B cell (primary cell): Measurements from ENCODE around the gene PRDM15. TPM values are rescaled to one million over a fixed set of nuclear protein-coding genes. Genes with fewer than 3 reads are reported as not detected.

ENCODE experiments used
- ATAC-seq: fragments of 200-7000 bp; cut with Tn5 transposase; one replicate; pipeline ENCODE4 v1.10.0; 2021; ENCODE audit warnings: low read depth, mild to moderate bottlenecking, moderate number of reproducible peaks, moderate library complexity
- CTCF ChIA-PET: fragments of 350-600 bp; sonication (Branson Sonifier 250); formaldehyde crosslinking; loops from one replicate; lab custom pipeline; 2021; ENCODE audit warnings: antibody characterized with exemption, inconsistent platforms; lab: Charles Lee
- POLR2A ChIA-PET: fragments of 350-600 bp; sonication (Branson Sonifier 250); formaldehyde crosslinking; loops from one replicate; lab custom pipeline; 2021; ENCODE audit warnings: antibody characterized with exemption; lab: Charles Lee
- DNase-seq: peaks from one replicate; pipeline ENCODE4 v3.0.0; 2013
- H2AFZ ChIP-seq: 2 replicates; pipeline ENCODE4 v1.6.1; 2012; ENCODE audit warnings: mild to moderate bottlenecking, low read depth, low read length; ENCODE audit not compliant: insufficient read depth, poor library complexity, severe bottlenecking
- H3K27ac ChIP-seq, 2 donors: 1 replicate in 1 of 2; 2 replicates in 1 of 2; pipeline ENCODE4 v1.5.1; 2012 to 2013; ENCODE audit warnings: low read length in 2 of 2, mild to moderate bottlenecking in 2 of 2, moderate library complexity in 1 of 2
- H3K27me3 ChIP-seq, 4 experiments: fragments of 200-600 bp in 1 of 4; sonication (generic) in 1 of 4; replicated peaks in 1 of 4; 1 replicate in 2 of 4; 2 replicates in 2 of 4; pipeline versions ENCODE4 v1.6.1 to v1.7.0; 2013 to 2016; ENCODE audit warnings: low read length in 3 of 4, mild to moderate bottlenecking in 2 of 4, mixed read lengths in 1 of 4, moderate library complexity in 1 of 4; ENCODE audit not compliant: insufficient read depth in 4 of 4, control insufficient read depth in 3 of 4; ENCODE audit errors: control extremely low read depth in 1 of 4
- H3K36me3 ChIP-seq, 2 experiments: replicated peaks in 1 of 2; 1 replicate in 1 of 2; 2 replicates in 1 of 2; pipeline versions ENCODE4 v1.6.1 to v1.7.1; 2013; ENCODE audit warnings: low read length in 1 of 2; ENCODE audit not compliant: insufficient read depth in 2 of 2, control insufficient read depth in 1 of 2; ENCODE audit errors: control extremely low read depth in 1 of 2, extremely low read depth in 1 of 2
- H3K4me1 ChIP-seq, 2 donors: fragments of 200-600 bp in 1 of 2; sonication (generic) in 1 of 2; 1 replicate in 1 of 2; 2 replicates in 1 of 2; pipeline versions ENCODE4 v1.5.1 to v1.6.1; 2013 to 2017; ENCODE audit warnings: low read length in 2 of 2; ENCODE audit not compliant: control insufficient read depth in 2 of 2, insufficient read depth in 2 of 2
- H3K4me2 ChIP-seq: replicated peaks from 2 replicates; pipeline ENCODE3; 2012; ENCODE audit warnings: mild to moderate bottlenecking, low read depth, low read length; ENCODE audit not compliant: poor library complexity, severe bottlenecking
- H3K4me3 ChIP-seq, 5 experiments: fragments of 200-600 bp in 1 of 5; sonication (generic) in 1 of 5; 1 replicate in 3 of 5; 2 replicates in 2 of 5; pipeline versions ENCODE4 v1.5.1 to v1.7.0; 2011 to 2016; ENCODE audit warnings: low read length in 4 of 5, mild to moderate bottlenecking in 4 of 5, low read depth in 2 of 5, control low read depth in 1 of 5, moderate library complexity in 1 of 5; ENCODE audit not compliant: insufficient read depth in 1 of 5; ENCODE audit errors: control extremely low read depth in 1 of 5, extremely low read depth in 1 of 5
- H3K79me2 ChIP-seq: fragments of 200-600 bp; sonication (generic); one replicate; pipeline ENCODE4 v1.6.0; 2016; ENCODE audit warnings: low read length; ENCODE audit not compliant: control insufficient read depth, insufficient read depth
- H3K9ac ChIP-seq: fragments of 200-600 bp; sonication (generic); 2 replicates; pipeline ENCODE4 v1.6.1; 2017; ENCODE audit warnings: mild to moderate bottlenecking, low read length, moderate library complexity
- H3K9me3 ChIP-seq, 3 donors: one replicate each; pipeline versions ENCODE4 v1.6.1 to v1.7.1; 2013; ENCODE audit warnings: low read length in 2 of 3; ENCODE audit not compliant: control insufficient read depth in 2 of 3, insufficient read depth in 1 of 3; ENCODE audit errors: control extremely low read depth in 1 of 3
- H4K20me1 ChIP-seq: 2 replicates; pipeline ENCODE4 v1.6.0; 2012; ENCODE audit warnings: mild to moderate bottlenecking, low read length; ENCODE audit not compliant: insufficient read depth, control insufficient read depth, poor library complexity, severe bottlenecking
- H3K27ac Mint-ChIP-seq: one replicate; pipeline ENCODE4 v1.8.0; 2021; ENCODE audit warnings: mixed read lengths
- H3K27me3 Mint-ChIP-seq: one replicate; pipeline ENCODE4 v1.8.0; 2021; ENCODE audit warnings: mixed read lengths
- H3K4me1 Mint-ChIP-seq: one replicate; pipeline ENCODE4 v1.8.0; 2021; ENCODE audit warnings: mixed read lengths
- H3K4me3 Mint-ChIP-seq: one replicate; pipeline ENCODE4 v1.8.0; 2021; ENCODE audit warnings: mixed read lengths
- H3K9me3 Mint-ChIP-seq: one replicate; pipeline ENCODE4 v1.8.0; 2022; ENCODE audit warnings: mixed read lengths; ENCODE audit not compliant: insufficient read depth
- EZH2 ChIP-seq: IDR thresholded peaks from 2 replicates; pipeline ENCODE4 v1.6.1; 2012; ENCODE audit warnings: borderline replicate concordance, low read depth, mild to moderate bottlenecking, moderate library complexity, low read length; ENCODE audit not compliant: insufficient read depth, poor library complexity, severe bottlenecking
- WGBS: methylation state at CpG from one replicate; pipeline ENCODE4 v1.1.5; 2013; ENCODE audit warnings: missing lambda C conversion rate; ENCODE audit not compliant: insufficient coverage; 5-methylcytosine and 5-hydroxymethylcytosine counted together
- intact Hi-C: fragments of 100-400 bp; cut with micrococcal nuclease; formaldehyde crosslinking; loops from one replicate; pipeline ENCODE4 v1.10.0; 2022
- polyA plus RNA-seq: library from polyadenylated mRNA; depleted of rRNA; stranded (reverse); fragments of >200 nt; gene quantifications from 2 replicates; pipeline ENCODE4 v1.2.3, GENCODE V29; 2012
- total RNA-seq, 2 donors: library from RNA; stranded (reverse); fragments of 120-200 nt in 1 of 2; gene quantifications; 1 replicate in 1 of 2; 2 replicates in 1 of 2; pipeline versions ENCODE4 v1.2.3 to v1.2.4, GENCODE V29; 2013 to 2022
- TF ChIP-seq, protein P1 (sequence below): fragments of 200-600 bp; IDR thresholded peaks from one replicate; pipeline ENCODE4 v1.8.0; 2022; ENCODE audit warnings: antibody characterized with exemption, mild to moderate bottlenecking

PRDM15 gene
- total and polyA plus RNA-seq, 2 donors (not counting 1 experiment from before 2014, with no cell fraction given) = 21.3 to 29.2 TPM

DNA sequence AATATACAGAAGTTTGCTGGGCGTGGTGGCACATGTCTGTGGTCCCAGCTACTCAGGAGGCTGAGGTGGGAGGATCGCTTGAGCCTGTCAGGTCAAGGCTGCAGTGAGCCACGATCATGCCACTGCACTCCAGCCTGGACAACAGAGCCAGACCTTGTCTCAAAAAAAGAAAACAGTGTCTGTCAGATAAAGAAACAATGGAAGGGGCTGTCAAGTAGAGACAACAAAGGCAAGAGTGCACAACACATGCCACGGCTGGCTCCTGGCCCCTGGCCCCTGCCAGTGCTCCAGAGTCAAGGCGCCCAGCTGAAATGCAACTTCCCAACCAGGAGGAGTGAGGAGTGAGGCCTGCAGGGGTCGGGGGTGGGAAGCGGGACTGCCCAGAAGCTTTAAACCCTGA is 32.6 kb downstream of the PRDM15 start:
- Histone ChIP-seq H3K9me3 (no peaks in the 10 kb centered on the region), H3K4me3 (no peak overlapping the region), H3K4me1 (no peaks in the 10 kb centered on the region), H3K27ac (no peak overlapping the region), H3K79me2 (no peaks in the 10 kb centered on the region), H3K4me2 (no peak overlapping the region), H3K9ac (no peak overlapping the region), H3K36me3 (peaks cover 0 to 24% of the 10 kb centered on the region in 2 experiments), H2AFZ (no peak overlapping the region), H4K20me1 (no peaks in the 10 kb centered on the region), H3K27me3 (no peaks in the 10 kb centered on the region)
- intact Hi-C loops = no loop called here
- no peak for TF ChIP-seq EZH2
- TF ChIP-seq, protein P1, sequence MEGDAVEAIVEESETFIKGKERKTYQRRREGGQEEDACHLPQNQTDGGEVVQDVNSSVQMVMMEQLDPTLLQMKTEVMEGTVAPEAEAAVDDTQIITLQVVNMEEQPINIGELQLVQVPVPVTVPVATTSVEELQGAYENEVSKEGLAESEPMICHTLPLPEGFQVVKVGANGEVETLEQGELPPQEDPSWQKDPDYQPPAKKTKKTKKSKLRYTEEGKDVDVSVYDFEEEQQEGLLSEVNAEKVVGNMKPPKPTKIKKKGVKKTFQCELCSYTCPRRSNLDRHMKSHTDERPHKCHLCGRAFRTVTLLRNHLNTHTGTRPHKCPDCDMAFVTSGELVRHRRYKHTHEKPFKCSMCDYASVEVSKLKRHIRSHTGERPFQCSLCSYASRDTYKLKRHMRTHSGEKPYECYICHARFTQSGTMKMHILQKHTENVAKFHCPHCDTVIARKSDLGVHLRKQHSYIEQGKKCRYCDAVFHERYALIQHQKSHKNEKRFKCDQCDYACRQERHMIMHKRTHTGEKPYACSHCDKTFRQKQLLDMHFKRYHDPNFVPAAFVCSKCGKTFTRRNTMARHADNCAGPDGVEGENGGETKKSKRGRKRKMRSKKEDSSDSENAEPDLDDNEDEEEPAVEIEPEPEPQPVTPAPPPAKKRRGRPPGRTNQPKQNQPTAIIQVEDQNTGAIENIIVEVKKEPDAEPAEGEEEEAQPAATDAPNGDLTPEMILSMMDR = no peak
- no peak overlapping the region for H3K4me3 Mint-ChIP-seq
- ATAC-seq = no peak
- no peaks in the 10 kb centered on the region for H3K9me3 Mint-ChIP-seq
- DNase-seq = no peak
- 94% methylated on average over 7 of the region's 7 CpGs for WGBS
- peaks cover 1% of the 10 kb centered on the region for H3K4me1 Mint-ChIP-seq
- ChIA-PET POLR2A (no interaction called here), CTCF (interaction anchor here (1.3 kb wide), 1 partner anchor 30 kb away, joined by 3 read pairs; no protein-coding TSS in a partner anchor)
- no peaks in the 10 kb centered on the region for H3K27me3 Mint-ChIP-seq
- no peak overlapping the region for H3K27ac Mint-ChIP-seq

DNA sequence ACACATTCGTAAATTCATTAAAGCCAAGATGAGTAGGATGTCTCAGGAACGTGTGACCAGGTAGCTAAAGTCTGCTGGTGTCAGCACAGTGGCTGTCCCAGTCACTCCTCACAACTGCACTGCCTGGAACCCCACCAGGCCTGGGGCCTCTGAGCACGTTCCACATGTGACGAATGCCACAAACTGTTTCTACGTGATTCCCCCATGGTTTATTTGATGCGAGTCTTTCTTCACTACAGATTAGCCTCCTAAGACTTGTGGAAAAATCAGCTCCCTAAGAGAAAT is 33.2 kb downstream of the PRDM15 start:
- intact Hi-C loops = no loop called here
- Histone ChIP-seq H3K79me2 (no peaks in the 10 kb centered on the region), H3K9me3 (peaks cover 0 to 4% (median under 1%) of the 10 kb centered on the region in 3 donors), H3K4me1 (no peaks in the 10 kb centered on the region), H3K36me3 (peaks cover 0 to 24% of the 10 kb centered on the region in 2 experiments), H3K4me2 (no peak overlapping the region), H3K9ac (no peak overlapping the region), H3K4me3 (no peak overlapping the region), H3K27me3 (no peaks in the 10 kb centered on the region), H4K20me1 (no peaks in the 10 kb centered on the region), H3K27ac (no peak overlapping the region), H2AFZ (no peak overlapping the region)
- peaks cover 3% of the 10 kb centered on the region for H3K9me3 Mint-ChIP-seq
- CTCF ChIA-PET = interaction anchor here (1.3 kb wide), 1 partner anchor 29 kb away, joined by 3 read pairs; no protein-coding TSS in a partner anchor
- WGBS = 96% methylated on average over 6 of the region's 6 CpGs
- no peaks in the 10 kb centered on the region for H3K27me3 Mint-ChIP-seq
- DNase-seq = no peak
- H3K4me1 Mint-ChIP-seq = peaks cover 1% of the 10 kb centered on the region
- no peak overlapping the region for H3K27ac Mint-ChIP-seq
- no peak for ATAC-seq
- POLR2A ChIA-PET = no interaction called here
- TF ChIP-seq, protein P1 = no peak
- no peak for TF ChIP-seq EZH2
- no peak overlapping the region for H3K4me3 Mint-ChIP-seq
